Osteocyte (in vitro differentiated cells): Measurements from ENCODE around the gene DHRS3. TPM values are rescaled to one million over a fixed set of nuclear protein-coding genes. Genes with fewer than 3 reads are reported as not detected.
"Not testable (repeated sequence)": the region's sequence is repeated elsewhere in the genome, so short reads cannot be mapped to it uniquely, and the experiment has no call there.

Experiments
- DNase-seq: peaks from one replicate; pipeline ENCODE4 v3.0.0; 2021; ENCODE audit warnings: mixed read lengths; ENCODE audit not compliant: unreplicated experiment; ENCODE audit errors: extremely low spot score
- H3K27ac Mint-ChIP-seq: one replicate; pipeline ENCODE4 v1.8.0; 2021; ENCODE audit warnings: mild to moderate bottlenecking, mixed read lengths; ENCODE audit not compliant: unreplicated experiment
- H3K27me3 Mint-ChIP-seq: one replicate; pipeline ENCODE4 v1.8.0; 2021; ENCODE audit warnings: mixed read lengths; ENCODE audit not compliant: unreplicated experiment
- H3K36me3 Mint-ChIP-seq: one replicate; pipeline ENCODE4 v1.8.0; 2021; ENCODE audit warnings: mixed read lengths; ENCODE audit not compliant: unreplicated experiment
- H3K4me1 Mint-ChIP-seq: one replicate; pipeline ENCODE4 v1.8.0; 2021; ENCODE audit warnings: mixed read lengths; ENCODE audit not compliant: unreplicated experiment
- H3K4me3 Mint-ChIP-seq: one replicate; pipeline ENCODE4 v1.8.0; 2021; ENCODE audit warnings: mild to moderate bottlenecking, moderate library complexity, mixed read lengths; ENCODE audit not compliant: unreplicated experiment
- H3K9me3 Mint-ChIP-seq: one replicate; pipeline ENCODE4 v1.8.0; 2021; ENCODE audit warnings: mixed read lengths; ENCODE audit not compliant: unreplicated experiment
- CTCF ChIP-seq: fragments of 200-600 bp; sonication (generic); IDR thresholded peaks from 2 replicates; pipeline ENCODE4 v1.5.0; 2021; ENCODE audit warnings: antibody characterized with exemption, mild to moderate bottlenecking, moderate library complexity
- total RNA-seq: library from RNA; stranded (reverse); gene quantifications from 2 replicates; pipeline ENCODE4 v1.2.1, GENCODE V29; 2021

DHRS3 gene
- total RNA-seq, 1 donor from 2014 or later = 52.5 TPM

GRCh38 chr1:12529640-12530174 lies 88.3 kb downstream of the DHRS3 start:
- Mint-ChIP-seq H3K36me3 (no peaks in the 10 kb centered on the region), H3K27me3 (no peaks in the 10 kb centered on the region), H3K4me3 (no peak overlapping the region), H3K4me1 (peaks cover 10% of the 10 kb centered on the region), H3K27ac (no peak overlapping the region), H3K9me3 (no peaks in the 10 kb centered on the region)
- TF ChIP-seq CTCF = no peak
- DNase-seq = no peak

- TF ChIP-seq CTCF = no peak
- no peaks in the 10 kb centered on the region for H3K27me3 Mint-ChIP-seq
- no peak overlapping the region for H3K4me3 Mint-ChIP-seq
- H3K27ac Mint-ChIP-seq = no peak overlapping the region
- peaks cover 10% of the 10 kb centered on the region for H3K4me1 Mint-ChIP-seq
- H3K9me3 Mint-ChIP-seq = no peaks in the 10 kb centered on the region
- DNase-seq = no peak
- no peaks in the 10 kb centered on the region for H3K36me3 Mint-ChIP-seq
Observed at GRCh38 chr1:12528021-12528852, 89.8 kb downstream of the DHRS3 start.

- TF ChIP-seq CTCF = no peak
- H3K4me1 Mint-ChIP-seq = peaks cover 10% of the 10 kb centered on the region
- H3K27ac Mint-ChIP-seq = no peak overlapping the region
- DNase-seq = no peak
- no peaks in the 10 kb centered on the region for H3K27me3 Mint-ChIP-seq
- H3K9me3 Mint-ChIP-seq = no peaks in the 10 kb centered on the region
- no peaks in the 10 kb centered on the region for H3K36me3 Mint-ChIP-seq
- H3K4me3 Mint-ChIP-seq = no peak overlapping the region
Observed at GRCh38 chr1:12527564-12527963, 90.4 kb downstream of the DHRS3 start.

- Mint-ChIP-seq H3K4me3 (no peak overlapping the region), H3K4me1 (peaks cover 10% of the 10 kb centered on the region), H3K27ac (peak overlapping the region; percentile 86), H3K27me3 (no peaks in the 10 kb centered on the region), H3K9me3 (no peaks in the 10 kb centered on the region), H3K36me3 (no peaks in the 10 kb centered on the region)
- DNase-seq = no peak
- TF ChIP-seq CTCF = no peak
Observed at GRCh38 chr1:12525311-12526181, 92.5 kb downstream of the DHRS3 start.

- no peak overlapping the region for H3K27ac Mint-ChIP-seq
- no peak for DNase-seq
- H3K4me1 Mint-ChIP-seq = peaks cover 10% of the 10 kb centered on the region
Observed at GRCh38 chr1:12524266-12524665, 93.7 kb downstream of the DHRS3 start.

GRCh38 chr1:12522780-12523179 lies 95.2 kb downstream of the DHRS3 start:
- not testable (repeated sequence) for H3K27ac Mint-ChIP-seq, H3K9me3 Mint-ChIP-seq, H3K4me3 Mint-ChIP-seq, DNase-seq, H3K36me3 Mint-ChIP-seq, H3K27me3 Mint-ChIP-seq
- H3K4me1 Mint-ChIP-seq = peaks cover 15% of the 10 kb centered on the region

More at GRCh38 chr1:12524266-12524665, 93.7 kb downstream of the DHRS3 start:
- H3K9me3 Mint-ChIP-seq = no peaks in the 10 kb centered on the region
- no peak overlapping the region for H3K4me3 Mint-ChIP-seq
- H3K27me3 Mint-ChIP-seq = no peaks in the 10 kb centered on the region
- H3K36me3 Mint-ChIP-seq = peaks cover 2% of the 10 kb centered on the region
- no peak for TF ChIP-seq CTCF
